GM04503 (cell line): ENCODE measurements around the gene UGT1A1.

ENCODE experiments used
- DNase-seq: peaks from one replicate; pipeline ENCODE4 v3.0.0-alpha.2; 2012; ENCODE audit warnings: low read depth

UGT1A1 gene

DNA sequence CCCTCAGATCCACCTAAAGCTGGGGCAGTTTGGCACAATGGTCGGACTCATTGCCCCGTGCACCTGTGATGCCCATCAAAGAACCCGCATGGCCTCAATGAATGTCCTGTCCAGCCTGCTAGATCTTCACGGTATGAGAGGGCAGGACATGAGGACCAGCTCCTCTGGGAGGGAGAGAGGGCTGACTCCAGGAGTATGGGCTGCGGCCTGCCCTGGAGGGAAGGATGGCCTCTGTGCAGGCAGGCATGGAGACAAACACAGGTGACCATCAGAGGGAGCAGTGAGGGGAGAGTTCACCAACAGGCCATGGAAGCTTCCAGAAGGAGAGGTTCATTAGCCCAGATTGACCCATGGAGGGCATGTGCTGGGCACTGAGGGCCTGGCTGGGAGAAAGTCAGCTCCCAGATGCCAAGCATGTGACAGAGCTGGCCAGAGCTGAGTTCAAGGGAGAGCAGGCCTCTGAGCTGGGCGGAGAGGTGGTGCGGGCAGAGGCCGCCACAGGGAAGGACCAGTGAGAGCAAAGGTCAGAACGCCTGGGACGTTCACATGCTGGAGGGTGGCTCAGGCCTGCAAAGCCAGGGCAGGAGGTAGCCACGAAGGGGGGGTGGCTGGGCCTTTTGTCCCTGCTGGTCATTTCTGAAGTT is 58.0 kb downstream of the UGT1A1 start:
- no peak for DNase-seq

GRCh38 chr2:233818639-233819621 is 58.9 kb downstream of the UGT1A1 start:
- no peak for DNase-seq

- DNase-seq: no peak
Observed at GRCh38 chr2:233819884-233820773, 60.1 kb downstream of the UGT1A1 start.

DNA sequence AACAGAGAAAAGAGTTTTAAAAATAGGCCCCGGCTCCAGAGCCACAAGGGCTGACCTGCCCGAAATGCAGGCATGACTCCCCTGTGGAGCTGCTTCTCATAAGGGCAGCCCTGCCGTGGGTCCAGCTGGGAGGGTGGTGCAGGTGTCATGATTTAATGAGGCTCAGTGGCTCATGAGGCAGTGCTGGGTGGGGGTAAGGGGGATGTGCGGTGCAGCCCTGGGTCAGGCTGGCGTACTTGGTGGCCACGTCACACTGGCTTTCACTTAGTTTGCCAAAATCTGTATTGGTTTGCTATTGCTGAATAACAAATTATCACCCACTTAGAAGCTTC is 60.7 kb downstream of the UGT1A1 start:
- no peak for DNase-seq

DNA sequence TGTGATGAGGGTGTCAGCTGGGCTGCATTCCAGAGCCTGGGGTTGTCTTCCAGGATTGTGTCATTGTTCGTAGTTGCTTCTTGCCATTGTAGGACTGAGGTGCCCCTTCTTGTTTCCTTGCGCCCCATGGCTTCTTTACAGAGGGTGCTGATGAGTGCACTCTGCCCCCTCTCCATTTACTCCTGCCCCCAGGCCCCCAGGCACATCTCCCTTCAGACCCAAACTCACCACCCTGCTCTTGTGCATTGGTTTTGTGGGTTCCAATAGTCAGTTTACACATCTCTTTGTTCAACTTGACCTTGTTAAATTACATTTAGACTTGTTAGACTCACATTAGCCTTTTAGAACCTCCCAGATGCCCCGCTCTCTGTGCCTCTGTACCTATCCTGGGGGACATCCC is 61.1 kb downstream of the UGT1A1 start:
- no peak for DNase-seq

GRCh38 chr2:233821709-233822100 is 61.6 kb downstream of the UGT1A1 start:
- DNase-seq: no peak

GRCh38 chr2:233822101-233822771 is 62.2 kb downstream of the UGT1A1 start:
- DNase-seq: no peak
